GM23338 (cell line): ENCODE results near the gene ICA1L. TPM values are rescaled to one million over a fixed set of nuclear protein-coding genes. Genes with fewer than 3 reads are reported as not detected.

ENCODE experiments used
- ATAC-seq: fragments of 200-7000 bp; cut with Tn5 transposase; 3 replicates; pipeline ENCODE4 v1.9.1; 2020
- DNase-seq: peaks from one replicate; pipeline ENCODE4 v3.0.0-alpha.2; 2015; ENCODE audit warnings: low spot score
- H2AFZ ChIP-seq: fragments of 200-600 bp; sonication (generic); 2 replicates; pipeline ENCODE4 v1.8.0; 2016; ENCODE audit warnings: antibody characterized with exemption, mild to moderate bottlenecking, moderate library complexity
- H3F3A ChIP-seq: fragments of 200-600 bp; sonication (generic); replicated peaks from 2 replicates; pipeline ENCODE4 v1.8.0; 2017; ENCODE audit warnings: antibody characterized with exemption, mixed run types, low read depth
- H3K27ac ChIP-seq: fragments of 200-600 bp; sonication (generic); 2 replicates; pipeline ENCODE4 v1.6.1; 2016; ENCODE audit warnings: low read depth
- H3K27me3 ChIP-seq: fragments of 200-600 bp; sonication (generic); 2 replicates; pipeline ENCODE4 v1.8.0; 2016; ENCODE audit warnings: mild to moderate bottlenecking, mixed run types, moderate library complexity; ENCODE audit not compliant: insufficient read depth
- H3K36me3 ChIP-seq: fragments of 200-600 bp; sonication (generic); 2 replicates; pipeline ENCODE4 v1.8.0; 2016; ENCODE audit warnings: mild to moderate bottlenecking; ENCODE audit not compliant: insufficient read depth
- H3K4me1 ChIP-seq: fragments of 200-600 bp; sonication (generic); 2 replicates; pipeline ENCODE4 v1.8.0; 2016; ENCODE audit warnings: mild to moderate bottlenecking, moderate library complexity; ENCODE audit not compliant: insufficient read depth
- H3K4me2 ChIP-seq: fragments of 200-600 bp; sonication (generic); 2 replicates; pipeline ENCODE4 v1.7.1; 2017; ENCODE audit warnings: mixed run types
- H3K4me3 ChIP-seq: fragments of 200-600 bp; sonication (generic); 2 replicates; pipeline ENCODE4 v1.6.1; 2016; ENCODE audit warnings: mixed run types
- H3K79me2 ChIP-seq: fragments of 200-600 bp; sonication (generic); replicated peaks from 2 replicates; pipeline ENCODE4 v1.8.0; 2017; ENCODE audit warnings: mild to moderate bottlenecking; ENCODE audit not compliant: insufficient read depth
- H3K9me2 ChIP-seq: fragments of 200-600 bp; sonication (generic); 2 replicates; pipeline ENCODE4 v1.8.0; 2017; ENCODE audit not compliant: insufficient read depth
- H4K20me1 ChIP-seq: fragments of 200-600 bp; sonication (generic); replicated peaks from 2 replicates; pipeline ENCODE4 v1.8.0; 2017; ENCODE audit warnings: mild to moderate bottlenecking; ENCODE audit not compliant: insufficient read depth
- H3K27ac Mint-ChIP-seq: 2 replicates; pipeline ENCODE4 v1.8.0; 2020; ENCODE audit warnings: inconsistent platforms, mild to moderate bottlenecking, moderate library complexity, mixed read lengths
- H3K27me3 Mint-ChIP-seq: 3 replicates; pipeline ENCODE4 v1.8.0; 2022; ENCODE audit warnings: low read depth, mild to moderate bottlenecking, moderate library complexity, mixed read lengths, inconsistent platforms; ENCODE audit not compliant: insufficient read depth, poor library complexity
- H3K36me3 Mint-ChIP-seq: 3 replicates; pipeline ENCODE4 v1.8.0; 2021; ENCODE audit warnings: low read depth, mild to moderate bottlenecking, inconsistent platforms, moderate library complexity, mixed read lengths
- H3K4me1 Mint-ChIP-seq: 3 replicates; pipeline ENCODE4 v1.8.0; 2020; ENCODE audit warnings: mild to moderate bottlenecking, inconsistent platforms, mixed read lengths
- H3K4me3 Mint-ChIP-seq: 3 replicates; pipeline ENCODE4 v1.8.0; 2021; ENCODE audit warnings: moderate library complexity, mild to moderate bottlenecking, inconsistent platforms, mixed read lengths
- H3K9me3 Mint-ChIP-seq: 3 replicates; pipeline ENCODE4 v1.8.0; 2020; ENCODE audit warnings: moderate library complexity, mild to moderate bottlenecking, inconsistent platforms, mixed read lengths
- CREB1 ChIP-seq: fragments of 250-450 bp; sonication (Bioruptor Pico); IDR thresholded peaks from 2 replicates; pipeline ENCODE4 v1.5.0; 2020; ENCODE audit warnings: low read depth, mild to moderate bottlenecking, moderate library complexity
- CTCF ChIP-seq, 2 experiments: fragments of 200-600 bp in 1 of 2; sonication (generic) in 1 of 2; conservative IDR thresholded peaks; 2 replicates each; pipeline versions ENCODE4 v1.5.1 to v1.6.1; 2016 to 2017; ENCODE audit warnings: antibody characterized with exemption in 2 of 2, low read depth in 2 of 2, mild to moderate bottlenecking in 2 of 2, moderate library complexity in 1 of 2
- ZNF114 ChIP-seq: fragments of 250-450 bp; sonication (Bioruptor Pico); IDR thresholded peaks from 2 replicates; pipeline ENCODE4 v1.5.0; 2020; ENCODE audit warnings: mild to moderate bottlenecking, moderate library complexity
- ZNF462 ChIP-seq: fragments of 250-450 bp; sonication (Bioruptor Pico); IDR thresholded peaks from 2 replicates; pipeline ENCODE4 v1.5.0; 2020; ENCODE audit warnings: mild to moderate bottlenecking, moderate library complexity
- polyA plus RNA-seq: library from polyadenylated mRNA; unstranded; fragments of >200 nt; fragmentation: Nextera tagmentation; extraction: Ambion mirVana; gene quantifications from 2 replicates; pipeline ENCODE4 v1.2.1, GENCODE V29; 2016
- total RNA-seq: library from RNA; depleted of rRNA; stranded (reverse); fragments of >200 nt; shearing (Covaris generic); gene quantifications from 2 replicates; pipeline ENCODE4 v1.2.3, GENCODE V29; 2014
- TF ChIP-seq, protein P1 (sequence below): IDR thresholded peaks from 2 replicates; pipeline ENCODE4 v1.6.1; 2016; ENCODE audit warnings: antibody characterized with exemption

Gene ICA1L
- total and polyA plus RNA-seq, 2 experiments from 2014 or later: 1.6 to 7.2 TPM

DNA sequence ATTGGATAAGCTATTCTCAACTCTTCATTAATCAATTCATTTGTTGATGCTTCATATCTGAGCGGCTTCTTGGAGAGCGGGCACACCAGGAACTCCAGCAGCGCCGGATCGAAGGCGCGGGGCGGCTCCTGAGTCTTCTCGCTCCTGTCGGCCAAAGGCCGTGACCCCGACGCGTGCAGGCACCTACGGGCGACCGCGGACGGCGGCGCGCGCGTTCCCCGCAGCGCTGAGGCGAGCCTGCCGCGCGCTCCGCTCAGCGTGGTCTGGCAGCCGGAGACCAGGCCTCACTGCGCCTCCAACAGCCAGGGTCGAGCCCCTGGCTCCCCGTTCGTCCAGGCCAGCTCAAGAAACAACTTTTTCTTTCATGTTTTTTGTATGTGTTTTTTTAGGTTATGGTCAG, 97.5 kb downstream of the ICA1L start (continued):
- TF ChIP-seq ZNF462 (no peak), CREB1 (no peak), ZNF114 (CRISPR knock-in tag) (no peak)

DNA sequence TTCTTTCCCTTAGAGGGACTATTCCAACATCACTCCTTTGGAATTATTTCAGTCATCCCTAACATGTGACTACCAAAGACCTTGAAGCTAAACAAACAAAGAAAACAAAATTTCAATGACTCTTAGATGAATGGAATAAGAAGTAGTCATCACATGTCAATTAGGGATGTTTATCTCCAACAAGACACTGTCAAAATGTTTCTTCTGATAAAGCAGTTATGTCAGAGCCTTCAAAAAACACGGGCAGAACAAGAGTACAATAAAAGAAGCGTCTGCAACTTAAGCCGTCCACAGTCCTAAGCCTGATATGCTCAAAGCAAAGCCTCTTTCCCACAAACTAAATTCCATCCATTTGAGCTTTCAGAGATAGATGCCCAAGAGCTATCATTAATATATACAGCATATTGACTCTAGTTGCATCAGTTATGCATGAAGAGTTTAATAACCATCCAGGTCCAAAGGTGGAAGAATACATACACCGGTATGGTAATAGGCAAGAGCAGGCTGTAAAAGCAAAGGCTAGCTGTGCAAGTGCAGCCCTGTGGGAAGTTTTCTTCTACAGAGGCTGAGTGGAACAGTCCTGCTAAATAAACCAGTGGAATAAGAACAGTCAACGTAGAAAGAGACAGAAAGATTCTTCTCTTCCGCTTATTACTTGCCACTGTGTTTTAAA, 98.1 kb downstream of the ICA1L start:
- no peaks in the 10 kb centered on the region; the same call in 1 of the 3 replicates for H3K4me1 Mint-ChIP-seq
- Histone ChIP-seq H3K36me3 (no peaks in the 10 kb centered on the region), H3K79me2 (no peaks in the 10 kb centered on the region), H3K9me2 (no peaks in the 10 kb centered on the region), H3K4me1 (peaks cover 8% of the 10 kb centered on the region), H4K20me1 (no peaks in the 10 kb centered on the region), H3K4me2 (no peak overlapping the region), H3F3A (no peaks in the 10 kb centered on the region), H2AFZ (no peak overlapping the region), H3K4me3 (no peak overlapping the region), H3K27me3 (no peaks in the 10 kb centered on the region), H3K27ac (no peak overlapping the region)
- no peak for DNase-seq
- peaks cover 4% of the 10 kb centered on the region; the same call in 2 of the 3 replicates for H3K36me3 Mint-ChIP-seq
- H3K27me3 Mint-ChIP-seq: no peaks in the 10 kb centered on the region
- H3K9me3 Mint-ChIP-seq: no peaks in the 10 kb centered on the region
- H3K4me3 Mint-ChIP-seq: no peak overlapping the region
- no peak overlapping the region for H3K27ac Mint-ChIP-seq
- ATAC-seq: no peak
- TF ChIP-seq, protein P1, sequence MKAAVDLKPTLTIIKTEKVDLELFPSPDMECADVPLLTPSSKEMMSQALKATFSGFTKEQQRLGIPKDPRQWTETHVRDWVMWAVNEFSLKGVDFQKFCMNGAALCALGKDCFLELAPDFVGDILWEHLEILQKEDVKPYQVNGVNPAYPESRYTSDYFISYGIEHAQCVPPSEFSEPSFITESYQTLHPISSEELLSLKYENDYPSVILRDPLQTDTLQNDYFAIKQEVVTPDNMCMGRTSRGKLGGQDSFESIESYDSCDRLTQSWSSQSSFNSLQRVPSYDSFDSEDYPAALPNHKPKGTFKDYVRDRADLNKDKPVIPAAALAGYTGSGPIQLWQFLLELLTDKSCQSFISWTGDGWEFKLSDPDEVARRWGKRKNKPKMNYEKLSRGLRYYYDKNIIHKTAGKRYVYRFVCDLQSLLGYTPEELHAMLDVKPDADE: no peak
- TF ChIP-seq CTCF (conservative IDR thresholded peaks at IDR 0.05; ENCODE audit: low read depth in 2 of 2) (no peak), ZNF462 (no peak), CREB1 (no peak)
